HG03558 (cell line): ENCODE measurements around the gene C10orf53.
"Not testable (repeated sequence)": the region's sequence is repeated elsewhere in the genome, so short reads cannot be mapped to it uniquely, and the experiment has no call there.

Source experiments
- ATAC-seq: cut with Tn5 transposase; IDR thresholded peaks from one replicate; pipeline ENCODE4 v1.9.1; 2021; ENCODE audit warnings: moderate number of reproducible peaks; ENCODE audit not compliant: unreplicated experiment; ENCODE audit errors: extremely low read depth

The C10orf53 gene

GRCh38 chr10:49651917-49652316 lies 27.5 kb upstream of the C10orf53 start:
- ATAC-seq: no peak

GRCh38 chr10:49652421-49653272 lies 26.8 kb upstream of the C10orf53 start:
- ATAC-seq: no peak

DNA sequence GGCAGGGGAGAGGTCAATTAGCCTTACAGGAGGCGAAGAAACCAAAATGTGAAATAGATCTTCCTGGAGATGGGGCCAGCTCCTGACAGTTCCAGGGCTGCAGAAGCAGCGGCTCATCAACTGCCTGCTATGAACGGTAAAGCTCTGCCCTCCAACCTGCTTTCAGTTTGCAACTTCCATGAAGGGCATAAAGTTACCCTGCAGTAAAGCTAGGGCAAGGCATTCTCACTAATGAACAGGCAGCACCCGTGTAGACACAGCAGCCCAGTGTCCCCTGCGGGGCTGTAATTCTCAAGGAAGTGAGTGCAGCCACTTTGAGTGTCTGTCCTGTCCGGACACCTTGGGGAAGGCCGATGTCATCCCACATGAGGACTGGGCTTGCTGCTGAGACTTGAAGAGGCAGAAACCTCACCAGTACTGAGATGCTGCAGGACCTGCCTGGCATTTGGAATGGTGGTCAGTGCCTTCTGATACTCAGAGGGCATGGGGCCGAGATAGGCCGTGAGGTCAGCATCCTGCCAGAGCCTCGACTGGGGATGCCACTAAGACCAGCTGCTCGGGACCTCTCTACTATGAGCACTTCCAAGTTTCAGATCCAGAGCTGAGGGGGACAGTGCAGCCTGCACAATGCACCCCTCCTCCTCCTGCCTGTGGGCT lies 26.1 kb upstream of the C10orf53 start:
- ATAC-seq: no peak

DNA sequence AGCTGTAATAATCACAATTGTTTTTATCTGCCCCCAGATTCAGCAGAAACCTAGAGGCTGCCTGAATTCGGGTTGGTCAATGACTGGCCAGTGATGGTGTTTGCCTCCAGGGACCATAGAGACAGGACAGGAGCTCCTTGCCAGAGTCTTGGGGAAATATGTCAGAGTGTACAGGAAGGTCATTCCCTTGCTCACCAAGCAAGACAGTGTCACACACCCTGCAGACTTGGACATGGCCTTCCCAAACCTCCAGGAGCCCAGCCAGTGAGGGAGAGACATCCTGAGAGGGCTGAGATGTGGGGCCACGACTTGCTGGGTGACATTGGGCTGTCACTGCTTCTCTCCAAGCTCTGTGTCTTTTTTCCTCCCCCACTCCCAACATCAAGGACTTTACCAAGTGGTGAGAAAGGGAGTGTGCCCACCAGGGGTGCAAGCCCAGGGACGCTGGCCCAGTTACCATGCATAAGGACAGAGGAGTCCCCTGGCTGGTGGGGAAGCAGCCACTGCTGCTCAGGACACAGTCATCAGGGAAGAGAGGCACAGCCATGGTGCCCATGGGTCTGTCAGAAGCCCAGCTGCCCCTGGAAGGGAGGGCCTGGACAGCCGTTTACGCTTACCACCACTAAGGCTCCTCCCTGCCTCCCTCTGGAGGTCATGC lies 25.3 kb upstream of the C10orf53 start:
- no peak for ATAC-seq

GRCh38 chr10:49655099-49655498 lies 24.4 kb upstream of the C10orf53 start:
- no peak for ATAC-seq

- no peak for ATAC-seq
Observed at GRCh38 chr10:49656845-49657493, 22.5 kb upstream of the C10orf53 start.

- no peak for ATAC-seq
Observed at GRCh38 chr10:49657606-49658005, 21.8 kb upstream of the C10orf53 start.

DNA sequence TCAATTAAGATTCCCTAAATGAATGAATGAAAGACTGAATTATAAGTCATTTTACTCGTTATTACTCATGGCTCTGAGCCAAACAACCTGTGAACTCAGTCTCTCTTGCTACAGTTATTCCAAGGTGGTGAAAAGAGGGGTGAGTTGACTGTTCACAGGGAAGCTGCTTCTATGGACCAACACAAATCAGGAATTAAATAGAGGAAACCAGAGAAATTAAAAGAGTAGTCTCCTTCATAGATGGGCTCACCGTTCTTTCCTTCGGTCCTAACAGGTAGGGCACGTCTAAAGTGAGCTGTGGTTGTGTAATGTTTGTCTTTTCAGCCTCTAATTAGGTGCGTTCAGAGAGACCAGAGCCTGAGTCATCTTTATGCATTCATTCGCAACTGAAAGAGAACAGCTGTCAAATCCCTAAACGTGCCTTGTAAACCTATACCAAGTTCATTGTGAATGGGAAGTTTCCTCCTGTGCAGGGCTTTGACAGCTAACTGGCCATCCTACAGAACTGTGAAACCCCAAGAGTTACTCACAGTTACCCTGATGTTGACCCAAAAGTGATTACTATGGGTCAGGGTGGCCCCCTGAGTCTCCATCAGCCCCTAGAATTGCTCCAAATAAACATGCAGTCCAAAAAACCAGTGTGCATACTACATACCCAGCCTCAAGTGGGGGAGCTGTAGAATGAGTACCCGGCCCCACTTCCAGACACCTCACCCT lies 18.2 kb upstream of the C10orf53 start:
- no peak for ATAC-seq

DNA sequence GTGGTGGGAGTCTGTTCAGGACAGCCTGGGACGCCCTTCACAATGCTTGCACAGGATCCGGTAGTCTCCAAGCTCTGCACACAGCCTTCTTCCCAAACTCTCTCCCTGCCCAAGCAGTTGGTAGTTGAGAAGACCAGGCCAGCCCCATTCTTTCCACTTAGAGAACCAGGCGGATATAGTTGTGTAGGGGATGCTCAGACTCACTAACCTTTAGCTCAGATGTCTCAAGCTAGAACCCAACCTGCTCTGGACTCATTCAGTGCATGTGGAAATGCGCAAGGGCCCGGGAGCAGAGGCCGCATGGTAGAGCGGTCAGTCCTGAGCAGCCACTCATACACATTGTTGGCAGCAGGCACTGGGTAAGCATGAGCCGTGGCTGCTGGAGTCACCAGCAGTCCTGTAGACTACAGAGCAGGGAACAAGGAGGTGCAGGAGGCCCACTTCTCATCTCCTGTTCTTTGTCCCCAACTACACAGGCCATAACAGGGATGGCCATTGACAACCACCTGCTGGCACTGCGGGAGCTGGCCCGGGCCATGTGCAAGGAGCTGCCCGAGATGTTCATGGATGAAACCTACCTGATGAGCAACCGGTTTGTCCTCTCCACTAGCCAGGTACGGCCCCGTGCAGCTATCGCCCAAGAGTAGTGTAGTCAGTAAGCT lies 17.2 kb upstream of the C10orf53 start:
- no peak for ATAC-seq

- ATAC-seq: no peak
Observed at GRCh38 chr10:49663596-49663995, 15.9 kb upstream of the C10orf53 start.

- no peak for ATAC-seq
Observed at GRCh38 chr10:49664006-49664841, 15.2 kb upstream of the C10orf53 start.

GRCh38 chr10:49664842-49665355 lies 14.6 kb upstream of the C10orf53 start:
- no peak for ATAC-seq

GRCh38 chr10:49666054-49666615 lies 13.3 kb upstream of the C10orf53 start:
- ATAC-seq: no peak

GRCh38 chr10:49666685-49667084 lies 12.8 kb upstream of the C10orf53 start:
- ATAC-seq: no peak

GRCh38 chr10:49667991-49668390 lies 11.5 kb upstream of the C10orf53 start:
- ATAC-seq: no peak

- no peak for ATAC-seq
Observed at GRCh38 chr10:49668684-49669083, 10.8 kb upstream of the C10orf53 start.

DNA sequence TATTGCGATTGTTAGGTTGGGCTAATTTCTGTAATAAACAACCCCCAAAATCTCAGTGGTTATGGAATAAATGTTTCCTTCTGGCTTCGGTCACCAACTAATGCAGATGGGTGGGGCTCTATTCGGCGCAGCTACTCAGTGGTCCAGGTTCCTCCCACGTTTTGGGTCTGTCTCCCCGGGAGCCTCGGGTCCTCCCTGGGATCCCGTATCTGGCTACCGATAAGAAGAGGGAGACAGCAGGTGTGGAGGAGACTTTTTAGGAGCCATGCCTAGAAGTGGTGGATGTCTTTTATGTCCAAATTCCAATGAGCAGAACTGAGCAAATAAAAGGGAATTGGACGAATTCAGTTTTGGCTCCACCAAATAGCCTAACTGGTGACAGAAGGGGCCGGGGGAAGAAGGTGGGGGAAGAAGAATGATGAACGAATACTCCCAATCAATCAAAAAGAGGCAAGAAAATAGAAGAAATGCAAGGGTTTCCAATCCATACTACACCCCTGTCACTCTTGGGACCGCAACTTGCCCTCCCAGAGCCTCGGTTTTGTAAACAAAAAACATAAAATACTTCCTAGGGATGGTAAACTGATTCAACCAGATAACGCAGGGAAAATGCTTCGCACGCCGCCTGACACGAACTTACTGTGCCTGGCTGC lies 498 bp upstream of the C10orf53 start:
- no peak for ATAC-seq

GRCh38 chr10:49682449-49682848 lies 3.0 kb downstream of the C10orf53 start:
- not testable (repeated sequence) for ATAC-seq
